Measurements from ENCODE around the gene INSL3.

The INSL3 gene

GRCh38 chr19:17821190-17821589 lies at the start of gene INSL3:
INSL3 (minus strand) TSS chr19:17821519; CDS start chr19:17821506, 13 bp downstream.
- DNase-seq = no peak

GRCh38 chr19:17869114-17869608 lies 47.8 kb upstream of the INSL3 start:
- no peak for DNase-seq

- DNase-seq = no peak
Measured at GRCh38 chr19:17868669-17869068, 47.4 kb upstream of the INSL3 start.

GRCh38 chr19:17866964-17867486 lies 45.7 kb upstream of the INSL3 start:
- DNase-seq = no peak

- DNase-seq = no peak
Measured at GRCh38 chr19:17866312-17866963, 45.1 kb upstream of the INSL3 start.

- no peak for DNase-seq
Measured at GRCh38 chr19:17865364-17866311, 44.3 kb upstream of the INSL3 start.

- no peak for DNase-seq
Measured at GRCh38 chr19:17863520-17864182, 42.3 kb upstream of the INSL3 start.

GRCh38 chr19:17862711-17863519 lies 41.6 kb upstream of the INSL3 start:
- DNase-seq = no peak

- no peak for DNase-seq
Measured at GRCh38 chr19:17861542-17862402, 40.5 kb upstream of the INSL3 start.

GRCh38 chr19:17860993-17861360 lies 39.7 kb upstream of the INSL3 start:
- DNase-seq = no peak

GRCh38 chr19:17860331-17860992 lies 39.1 kb upstream of the INSL3 start:
- DNase-seq = no peak

- peak; percentile 80 to 99 for DNase-seq
Measured at GRCh38 chr19:17859533-17860330, 38.4 kb upstream of the INSL3 start, which contains the start of gene RPL18A. RPL18A (plus strand) TSS chr19:17859910; CDS start chr19:17859957, 47 bp downstream.

GRCh38 chr19:17855280-17856152 lies 34.2 kb upstream of the INSL3 start:
- peak; percentile 60 to 76 for DNase-seq

- DNase-seq = no peak
Measured at GRCh38 chr19:17854061-17854460, 32.7 kb upstream of the INSL3 start.

- no peak for DNase-seq
Measured at GRCh38 chr19:17848595-17849292, 27.4 kb upstream of the INSL3 start.

- DNase-seq = peak; percentile 83 to 96
Measured at GRCh38 chr19:17847538-17848366, 26.4 kb upstream of the INSL3 start, which contains the start of gene JAK3. JAK3 (minus strand) TSS chr19:17847982; CDS start chr19:17844417, 3,565 bp downstream.

- no peak for DNase-seq
Measured at GRCh38 chr19:17846146-17846545, 24.8 kb upstream of the INSL3 start.

Measured in bone marrow (tissue), 2 donors.